LHCN-M2 (cell line): ENCODE results near the gene CHMP6. TPM values are rescaled to one million over a fixed set of nuclear protein-coding genes. Genes with fewer than 3 reads are reported as not detected.

Source experiments
- DNase-seq: peaks from one replicate; pipeline ENCODE4 v3.0.0-alpha.2; 2012; ENCODE audit warnings: low read depth
- total RNA-seq: library from RNA; depleted of rRNA; stranded (reverse); fragments of >200 nt; gene quantifications from 2 replicates; pipeline ENCODE4 v1.2.3, GENCODE V29; 2014

The CHMP6 gene
- total RNA-seq, 1 experiment from 2014 or later = 14.9 TPM

- no peak for DNase-seq
Measured at GRCh38 chr17:80956321-80957190, 35.1 kb upstream of the CHMP6 start.

- DNase-seq = no peak
Measured at GRCh38 chr17:80957461-80957941, 34.1 kb upstream of the CHMP6 start.

DNA sequence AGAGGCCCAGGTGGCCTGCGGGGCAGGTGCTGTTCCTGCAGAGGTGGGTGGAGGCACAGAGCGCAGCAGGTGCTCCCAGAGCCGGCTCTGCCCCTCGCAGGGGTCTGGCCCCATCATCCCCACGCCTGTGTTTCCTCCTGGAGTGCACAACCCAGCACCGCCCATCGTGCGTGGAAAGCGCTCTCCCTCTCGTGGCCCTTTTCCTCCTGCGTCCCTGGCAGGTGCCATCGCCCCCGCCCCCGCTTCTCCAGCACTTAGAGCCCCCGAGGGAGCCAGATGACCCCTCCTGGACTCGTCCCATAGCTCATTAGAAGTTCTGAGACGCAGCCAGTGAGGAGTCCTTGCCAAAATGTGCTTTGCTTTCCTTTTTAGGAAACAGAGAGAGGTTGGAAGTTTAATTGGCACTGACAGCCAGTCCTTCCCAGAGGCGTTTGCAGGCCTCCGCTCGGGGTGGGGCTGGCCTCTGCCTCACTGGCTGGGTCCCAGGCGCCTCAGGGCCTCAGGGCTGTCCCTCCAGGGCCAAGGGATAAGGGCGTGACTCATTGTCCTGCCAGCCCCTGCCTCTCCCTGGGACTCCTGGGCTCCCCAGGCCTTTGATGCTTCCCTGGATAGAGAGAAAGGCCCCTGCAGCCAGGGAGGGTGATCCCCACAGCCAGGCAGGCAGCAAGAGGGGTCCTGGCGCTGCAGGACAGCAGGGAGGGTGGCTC is 32.2 kb upstream of the CHMP6 start:
- peak; percentile 79 for DNase-seq

DNA sequence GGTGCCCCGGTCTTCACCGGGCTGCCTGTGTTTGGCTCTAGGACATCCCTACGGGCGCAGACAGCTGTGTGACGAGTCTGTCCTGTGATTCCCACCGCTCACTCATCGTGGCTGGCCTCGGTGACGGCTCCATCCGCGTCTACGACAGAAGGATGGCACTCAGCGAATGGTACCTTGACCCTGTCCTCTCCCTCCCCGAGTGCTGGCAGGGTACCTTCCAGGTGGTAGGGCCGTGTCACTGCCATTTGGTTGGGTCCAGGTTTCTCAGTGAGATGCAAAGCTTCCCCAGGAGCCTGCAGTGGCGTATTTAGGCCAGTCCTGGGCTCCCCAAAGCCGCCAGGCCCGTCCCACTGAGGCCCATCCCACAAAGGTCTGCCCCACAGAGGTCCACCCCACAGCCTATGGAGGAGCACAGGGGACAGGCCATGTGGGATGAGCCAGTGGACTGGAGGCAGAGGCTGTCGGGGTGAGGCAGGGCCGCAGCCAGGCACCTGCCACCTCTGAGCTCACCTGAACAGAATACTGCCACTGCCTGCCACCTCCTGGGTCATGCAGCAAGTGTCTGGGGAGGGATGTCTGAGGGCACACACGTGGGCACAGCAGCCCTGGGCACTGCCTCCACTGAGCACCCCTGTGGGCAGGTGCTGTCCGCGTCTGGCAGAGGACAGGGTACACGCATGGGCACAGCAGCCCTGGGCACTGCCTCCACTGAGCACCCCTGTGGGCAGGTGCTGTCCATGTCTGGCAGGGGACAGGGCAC is 31.4 kb upstream of the CHMP6 start:
- no peak for DNase-seq

DNA sequence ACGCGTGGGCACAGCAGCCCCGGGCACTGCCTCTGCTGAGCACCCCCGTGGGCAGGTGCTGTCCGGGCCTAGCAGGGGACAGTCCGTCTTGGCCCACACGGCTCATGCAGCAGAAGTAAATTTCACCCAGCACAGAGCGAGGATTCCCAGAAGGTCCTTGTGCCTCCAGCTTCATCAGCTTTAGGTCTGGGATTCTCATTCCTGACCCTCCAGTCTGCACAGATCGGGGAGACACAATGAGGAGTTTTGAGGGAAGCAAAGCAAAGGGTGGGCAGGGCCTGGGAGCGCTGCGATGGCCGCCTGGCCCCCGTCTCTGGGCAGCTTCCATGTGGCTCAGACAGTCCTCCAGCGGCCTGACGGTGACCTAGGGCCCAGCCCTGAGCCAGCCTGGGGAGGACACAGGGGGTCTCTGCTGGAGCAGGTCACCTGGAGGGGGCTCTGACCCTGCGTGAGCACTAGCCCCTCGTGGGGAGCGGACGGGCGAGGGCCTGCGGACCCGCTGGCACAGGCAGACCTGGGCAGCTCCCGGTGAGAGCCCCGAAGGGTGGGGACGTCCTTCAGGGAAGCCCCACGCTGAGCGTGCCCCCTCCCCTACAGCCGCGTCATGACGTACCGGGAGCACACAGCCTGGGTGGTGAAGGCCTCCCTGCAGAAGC is 30.7 kb upstream of the CHMP6 start:
- no peak for DNase-seq

- DNase-seq = no peak
Measured at GRCh38 chr17:80961541-80962330, 29.9 kb upstream of the CHMP6 start.

DNA sequence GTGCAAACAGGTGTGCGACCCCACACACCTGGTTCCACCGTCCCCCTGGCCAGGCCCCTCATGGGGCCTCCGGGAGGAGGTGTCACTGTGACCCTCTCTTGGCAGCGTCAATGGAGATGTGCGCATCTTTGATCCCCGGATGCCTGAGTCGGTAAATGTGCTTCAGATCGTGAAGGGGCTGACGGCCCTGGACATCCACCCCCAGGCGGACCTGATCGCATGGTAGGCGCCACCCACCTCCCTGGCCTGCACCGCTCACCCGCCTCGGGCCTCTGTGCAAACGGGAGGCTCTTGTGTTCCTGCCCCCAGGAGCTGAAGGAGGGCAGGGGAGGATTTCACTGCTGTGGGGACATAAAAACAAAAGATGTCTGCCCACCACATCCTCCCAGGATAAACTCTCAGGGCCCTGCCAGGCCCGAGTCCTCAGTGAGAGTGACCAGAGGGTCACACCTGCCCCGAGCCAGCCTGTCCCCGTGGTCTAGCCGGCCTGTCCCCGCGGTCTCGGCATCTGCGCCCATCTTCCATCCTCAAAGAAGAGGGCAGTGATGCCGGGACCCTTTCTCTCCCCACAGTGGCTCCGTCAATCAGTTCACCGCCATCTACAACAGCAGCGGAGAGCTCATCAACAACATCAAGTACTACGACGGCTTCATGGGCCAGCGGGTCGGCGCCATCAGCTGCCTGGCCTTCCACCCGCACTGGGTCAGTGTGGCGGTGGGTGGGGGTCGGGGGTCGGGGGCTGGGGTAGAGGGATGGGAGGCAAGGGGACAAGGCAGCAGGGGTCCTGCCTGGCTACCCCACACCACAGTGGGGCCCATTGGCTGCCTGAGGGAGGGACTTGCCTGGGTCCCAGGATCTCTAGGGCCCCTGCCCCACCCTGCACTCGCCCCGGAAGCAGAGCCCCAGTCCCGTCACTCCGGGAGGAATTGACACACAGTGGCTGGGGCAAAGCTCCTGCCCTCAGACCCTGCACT is 29.0 kb upstream of the CHMP6 start:
- no peak for DNase-seq

- DNase-seq = no peak
Measured at GRCh38 chr17:80963812-80964543, 27.7 kb upstream of the CHMP6 start.

DNA sequence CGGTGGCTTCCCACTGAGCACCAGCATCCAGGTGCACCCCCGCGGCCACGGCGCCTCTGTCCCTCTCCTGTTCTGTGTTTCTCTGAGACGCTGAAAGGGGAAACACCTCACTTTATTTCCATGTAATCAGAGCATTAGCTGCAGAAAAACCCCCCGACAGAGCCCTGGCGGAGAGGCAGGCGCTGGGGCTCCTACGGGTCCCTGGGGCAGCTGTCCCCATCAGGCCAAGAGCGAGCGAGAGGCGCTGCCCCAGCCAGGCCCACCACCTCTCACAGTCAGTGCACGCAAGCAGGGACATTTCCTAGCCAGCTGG is 27.1 kb upstream of the CHMP6 start:
- no peak for DNase-seq

GRCh38 chr17:80964859-80965580 is 26.6 kb upstream of the CHMP6 start:
- DNase-seq = no peak

- no peak for DNase-seq
Measured at GRCh38 chr17:80965606-80966005, 26.0 kb upstream of the CHMP6 start.

DNA sequence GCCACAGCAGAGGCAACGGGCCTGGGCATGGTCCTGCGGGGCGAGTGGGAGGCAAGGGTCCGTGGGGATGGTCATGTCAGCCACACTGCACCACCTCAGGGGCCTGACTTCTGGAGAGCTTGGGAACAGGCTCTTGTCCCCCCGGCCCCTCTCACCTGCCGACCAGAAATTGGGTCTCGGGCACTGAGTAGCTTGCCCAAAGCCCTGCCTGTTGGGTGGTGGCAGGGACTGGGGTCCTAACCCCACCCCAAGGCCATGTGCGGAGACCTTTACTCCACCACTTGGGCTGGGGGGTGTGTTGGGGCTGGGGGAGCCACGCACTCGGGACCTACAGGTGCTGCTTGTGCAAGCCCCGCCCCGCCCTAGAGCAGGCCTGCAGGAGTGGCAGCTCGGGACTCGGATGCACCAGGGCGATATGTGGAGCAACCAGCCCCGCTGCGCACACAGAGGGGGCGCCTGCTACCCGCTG is 24.2 kb upstream of the CHMP6 start:
- no peak for DNase-seq

- peak; percentile 88 for DNase-seq
Measured at GRCh38 chr17:80968602-80969029, 23.0 kb upstream of the CHMP6 start.

GRCh38 chr17:80969030-80969673 is 22.5 kb upstream of the CHMP6 start:
- no peak for DNase-seq

DNA sequence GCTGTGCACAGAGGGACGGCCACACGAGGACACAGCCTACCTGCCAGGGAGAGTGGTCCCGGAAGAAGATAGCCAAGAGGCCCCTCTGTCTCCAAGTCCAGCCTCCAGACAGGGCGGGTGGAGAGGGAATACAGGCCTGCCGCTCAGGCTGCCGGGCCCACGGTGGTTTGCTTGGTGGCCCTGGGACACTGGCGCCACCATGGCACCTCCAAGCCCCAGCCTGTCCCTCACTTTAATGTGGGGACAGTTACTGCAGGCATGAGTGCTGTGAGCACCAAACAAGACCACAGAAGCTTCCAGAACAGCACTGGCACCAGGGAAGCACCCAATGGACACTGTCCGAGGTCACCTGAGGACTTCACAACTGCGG is 22.0 kb upstream of the CHMP6 start:
- no peak for DNase-seq

DNA sequence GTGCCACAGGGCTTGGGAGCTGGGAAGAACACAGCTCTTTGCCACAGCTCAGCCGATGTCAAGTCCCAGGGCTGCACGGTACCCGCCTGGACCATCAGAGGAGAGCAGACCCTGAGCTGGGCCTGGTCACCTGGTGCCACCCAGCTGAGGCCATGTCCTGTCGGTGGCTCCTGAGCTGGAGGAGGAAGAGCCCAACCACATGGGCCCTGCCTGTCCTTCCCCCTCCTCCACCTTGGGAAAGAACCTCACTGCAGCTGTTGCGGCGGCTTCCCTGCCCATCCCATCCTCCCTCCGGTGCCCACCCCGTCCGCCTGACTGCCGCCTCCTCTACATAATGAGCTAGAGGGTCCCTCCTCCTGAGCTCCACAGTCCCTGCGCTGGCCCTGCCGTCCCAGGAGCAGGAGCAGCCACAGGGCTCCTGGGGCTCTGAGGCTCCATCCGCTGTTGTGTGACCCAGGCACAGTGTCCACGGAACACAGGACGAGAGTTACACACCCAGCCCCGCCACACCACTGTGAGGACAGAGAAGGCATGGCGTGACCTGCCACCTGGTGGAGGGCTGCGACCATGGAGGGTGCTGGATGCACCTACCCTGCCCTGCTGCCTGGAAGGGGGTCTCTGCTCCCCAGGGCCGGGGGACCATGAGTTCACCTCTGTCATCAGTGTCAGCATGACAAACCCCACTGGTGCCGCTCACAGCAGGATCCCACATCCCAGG is 21.4 kb upstream of the CHMP6 start:
- DNase-seq = peak; percentile 80
